Measurements from ENCODE around the gene ZC3H10. TPM values are rescaled to one million over a fixed set of nuclear protein-coding genes. Genes with fewer than 3 reads are reported as not detected.

The ZC3H10 gene
- total and polyA plus RNA-seq, 2 of the 8 experiments (the other 6 are each of a cell fraction or from before 2014, with no cell fraction given): 4.0 to 11.2 TPM

Other genes with a start within 250 kb of the ZC3H10 start
- 58.5 and 58.9 TPM in 2 replicates for gene PYM1, start 190.4 kb upstream of the ZC3H10 start, total RNA-seq (2021; fragmentation: NEBNext Ultra II Directional; extraction: Animal tissue kit (Norgen Biotek cat#: 25700))
- 37.3 and 38.7 TPM in 2 replicates for gene PYM1, start 190.4 kb upstream of the ZC3H10 start, polyA plus RNA-seq (2011; rRNA removed)
- 18.0 and 21.3 TPM in 2 replicates for gene DGKA, start 187.1 kb upstream of the ZC3H10 start, total RNA-seq (2021; fragmentation: NEBNext Ultra II Directional; extraction: Animal tissue kit (Norgen Biotek cat#: 25700))
- gene DGKA, start 187.1 kb upstream of the ZC3H10 start, polyA plus RNA-seq (2011; rRNA removed): 15.9 and 24.4 TPM in 2 replicates
- 120 and 128 TPM in 2 replicates for gene PMEL, start 152.2 kb upstream of the ZC3H10 start, total RNA-seq (2021; fragmentation: NEBNext Ultra II Directional; extraction: Animal tissue kit (Norgen Biotek cat#: 25700))
- gene PMEL, start 152.2 kb upstream of the ZC3H10 start, polyA plus RNA-seq (2011; rRNA removed): 382 and 467 TPM in 2 replicates
- gene CDK2, start 151.4 kb upstream of the ZC3H10 start, total RNA-seq (2021; fragmentation: NEBNext Ultra II Directional; extraction: Animal tissue kit (Norgen Biotek cat#: 25700)): 41.7 and 42.5 TPM in 2 replicates
- gene CDK2, start 151.4 kb upstream of the ZC3H10 start, polyA plus RNA-seq (2011; rRNA removed): 39.4 and 41.6 TPM in 2 replicates
- 56.7 and 65.6 TPM in 2 replicates for gene RAB5B, start 144.2 kb upstream of the ZC3H10 start, total RNA-seq (2021; fragmentation: NEBNext Ultra II Directional; extraction: Animal tissue kit (Norgen Biotek cat#: 25700))
- 47.2 and 62.4 TPM in 2 replicates for gene RAB5B, start 144.2 kb upstream of the ZC3H10 start, polyA plus RNA-seq (2011; rRNA removed)
- 22.5 and 23.1 TPM in 2 replicates for gene SUOX, start 121.0 kb upstream of the ZC3H10 start, total RNA-seq (2021; fragmentation: NEBNext Ultra II Directional; extraction: Animal tissue kit (Norgen Biotek cat#: 25700))
- 26.8 and 31.3 TPM in 2 replicates for gene SUOX, start 121.0 kb upstream of the ZC3H10 start, polyA plus RNA-seq (2011; rRNA removed)
- 12.5 and 13.3 TPM in 2 replicates for gene IKZF4, start 97.2 kb upstream of the ZC3H10 start, total RNA-seq (2021; fragmentation: NEBNext Ultra II Directional; extraction: Animal tissue kit (Norgen Biotek cat#: 25700))
- gene IKZF4, start 97.2 kb upstream of the ZC3H10 start, polyA plus RNA-seq (2011; rRNA removed): 8.0 and 12.9 TPM in 2 replicates
- 53.4 and 64.3 TPM in 2 replicates for gene RPS26, start 76.3 kb upstream of the ZC3H10 start, total RNA-seq (2021; fragmentation: NEBNext Ultra II Directional; extraction: Animal tissue kit (Norgen Biotek cat#: 25700))
- 1,236 and 1,922 TPM in 2 replicates for gene RPS26, start 76.3 kb upstream of the ZC3H10 start, polyA plus RNA-seq (2011; rRNA removed)
- gene ERBB3, start 38.1 kb upstream of the ZC3H10 start, total RNA-seq (2021; fragmentation: NEBNext Ultra II Directional; extraction: Animal tissue kit (Norgen Biotek cat#: 25700)): 49.2 and 52.4 TPM in 2 replicates
- gene ERBB3, start 38.1 kb upstream of the ZC3H10 start, polyA plus RNA-seq (2011; rRNA removed): 33.9 and 43.4 TPM in 2 replicates
- 237 and 242 TPM in 2 replicates for gene PA2G4, start 13.7 kb upstream of the ZC3H10 start, total RNA-seq (2021; fragmentation: NEBNext Ultra II Directional; extraction: Animal tissue kit (Norgen Biotek cat#: 25700))
- gene PA2G4, start 13.7 kb upstream of the ZC3H10 start, polyA plus RNA-seq (2011; rRNA removed): 100 and 159 TPM in 2 replicates
- gene RPL41, start 1.6 kb upstream of the ZC3H10 start, total RNA-seq (2021; fragmentation: NEBNext Ultra II Directional; extraction: Animal tissue kit (Norgen Biotek cat#: 25700)): 4,440 and 4,619 TPM in 2 replicates
- 10,552 and 16,488 TPM in 2 replicates for gene RPL41, start 1.6 kb upstream of the ZC3H10 start, polyA plus RNA-seq (2011; rRNA removed)
- gene ESYT1, start 10.0 kb downstream of the ZC3H10 start, total RNA-seq (2021; fragmentation: NEBNext Ultra II Directional; extraction: Animal tissue kit (Norgen Biotek cat#: 25700)): 85.1 and 86.9 TPM in 2 replicates
- 165 and 174 TPM in 2 replicates for gene ESYT1, start 10.0 kb downstream of the ZC3H10 start, polyA plus RNA-seq (2011; rRNA removed)
- 162 and 163 TPM in 2 replicates for gene MYL6B, start 34.3 kb downstream of the ZC3H10 start, total RNA-seq (2021; fragmentation: NEBNext Ultra II Directional; extraction: Animal tissue kit (Norgen Biotek cat#: 25700))
- gene MYL6B, start 34.3 kb downstream of the ZC3H10 start, polyA plus RNA-seq (2011; rRNA removed): 146 and 202 TPM in 2 replicates
- 1,130 and 1,137 TPM in 2 replicates for gene MYL6, start 40.1 kb downstream of the ZC3H10 start, total RNA-seq (2021; fragmentation: NEBNext Ultra II Directional; extraction: Animal tissue kit (Norgen Biotek cat#: 25700))
- 1,664 and 2,279 TPM in 2 replicates for gene MYL6, start 40.1 kb downstream of the ZC3H10 start, polyA plus RNA-seq (2011; rRNA removed)
- 66.3 and 78.5 TPM in 2 replicates for gene SMARCC2, start 71.2 kb downstream of the ZC3H10 start, total RNA-seq (2021; fragmentation: NEBNext Ultra II Directional; extraction: Animal tissue kit (Norgen Biotek cat#: 25700))
- gene SMARCC2, start 71.2 kb downstream of the ZC3H10 start, polyA plus RNA-seq (2011; rRNA removed): 33.9 and 40.5 TPM in 2 replicates
- 55.0 and 55.5 TPM in 2 replicates for gene RNF41, start 103.7 kb downstream of the ZC3H10 start, total RNA-seq (2021; fragmentation: NEBNext Ultra II Directional; extraction: Animal tissue kit (Norgen Biotek cat#: 25700))
- gene RNF41, start 103.7 kb downstream of the ZC3H10 start, polyA plus RNA-seq (2011; rRNA removed): 98.6 and 127 TPM in 2 replicates
- gene NABP2, start 106.1 kb downstream of the ZC3H10 start, total RNA-seq (2021; fragmentation: NEBNext Ultra II Directional; extraction: Animal tissue kit (Norgen Biotek cat#: 25700)): 56.1 and 58.1 TPM in 2 replicates
- gene NABP2, start 106.1 kb downstream of the ZC3H10 start, polyA plus RNA-seq (2011; rRNA removed): 59.8 and 67.5 TPM in 2 replicates
- gene SLC39A5, start 111.8 kb downstream of the ZC3H10 start, total RNA-seq (2021; fragmentation: NEBNext Ultra II Directional; extraction: Animal tissue kit (Norgen Biotek cat#: 25700)): 0.25 TPM in 1 of 2 replicates, not detected in the other
- gene SLC39A5, start 111.8 kb downstream of the ZC3H10 start, polyA plus RNA-seq (2011; rRNA removed): 0.27 and 0.75 TPM in 2 replicates
- 34.1 and 36.3 TPM in 2 replicates for gene ANKRD52, start 140.1 kb downstream of the ZC3H10 start, total RNA-seq (2021; fragmentation: NEBNext Ultra II Directional; extraction: Animal tissue kit (Norgen Biotek cat#: 25700))
- gene ANKRD52, start 140.1 kb downstream of the ZC3H10 start, polyA plus RNA-seq (2011; rRNA removed): 14.0 and 20.7 TPM in 2 replicates
- 21.8 and 22.8 TPM in 2 replicates for gene COQ10A, start 148.7 kb downstream of the ZC3H10 start, total RNA-seq (2021; fragmentation: NEBNext Ultra II Directional; extraction: Animal tissue kit (Norgen Biotek cat#: 25700))
- gene COQ10A, start 148.7 kb downstream of the ZC3H10 start, polyA plus RNA-seq (2011; rRNA removed): 39.5 and 42.9 TPM in 2 replicates
- 238 and 243 TPM in 2 replicates for gene CS, start 182.1 kb downstream of the ZC3H10 start, total RNA-seq (2021; fragmentation: NEBNext Ultra II Directional; extraction: Animal tissue kit (Norgen Biotek cat#: 25700))
- 82.4 and 96.6 TPM in 2 replicates for gene CS, start 182.1 kb downstream of the ZC3H10 start, polyA plus RNA-seq (2011; rRNA removed)
- gene CNPY2, start 197.7 kb downstream of the ZC3H10 start, total RNA-seq (2021; fragmentation: NEBNext Ultra II Directional; extraction: Animal tissue kit (Norgen Biotek cat#: 25700)): 195 and 203 TPM in 2 replicates
- 222 and 281 TPM in 2 replicates for gene CNPY2, start 197.7 kb downstream of the ZC3H10 start, polyA plus RNA-seq (2011; rRNA removed)
- gene PAN2, start 215.7 kb downstream of the ZC3H10 start, total RNA-seq (2021; fragmentation: NEBNext Ultra II Directional; extraction: Animal tissue kit (Norgen Biotek cat#: 25700)): 30.5 and 36.7 TPM in 2 replicates
- 29.6 and 37.1 TPM in 2 replicates for gene PAN2, start 215.7 kb downstream of the ZC3H10 start, polyA plus RNA-seq (2011; rRNA removed)
- gene IL23A, start 220.6 kb downstream of the ZC3H10 start, total RNA-seq (2021; fragmentation: NEBNext Ultra II Directional; extraction: Animal tissue kit (Norgen Biotek cat#: 25700)): 1.4 and 2.3 TPM in 2 replicates
- gene IL23A, start 220.6 kb downstream of the ZC3H10 start, polyA plus RNA-seq (2011; rRNA removed): 2.6 and 3.6 TPM in 2 replicates
- gene STAT2, start 241.8 kb downstream of the ZC3H10 start, total RNA-seq (2021; fragmentation: NEBNext Ultra II Directional; extraction: Animal tissue kit (Norgen Biotek cat#: 25700)): 42.4 and 44.7 TPM in 2 replicates
- 37.1 and 39.9 TPM in 2 replicates for gene STAT2, start 241.8 kb downstream of the ZC3H10 start, polyA plus RNA-seq (2011; rRNA removed)
- gene APOF, start 244.6 kb downstream of the ZC3H10 start, total RNA-seq (2021; fragmentation: NEBNext Ultra II Directional; extraction: Animal tissue kit (Norgen Biotek cat#: 25700)): not detected in 2 replicates
- not detected in 2 replicates for gene APOF, start 244.6 kb downstream of the ZC3H10 start, polyA plus RNA-seq (2011; rRNA removed)

Measured in H1 (cell line).